D721Med (cell line): ENCODE measurements around the gene NT5DC2.

ENCODE experiments used
- DNase-seq: peaks from one replicate; pipeline ENCODE4 v3.0.0; 2011; ENCODE audit warnings: low spot score; ENCODE audit not compliant: insufficient read length
- FAIRE-seq: peaks from 2 replicates; lab custom pipeline; 2011; peaks lifted over from hg19 to GRCh38; lab: Jason Lieb, UNC
- TF ChIP-seq, protein P1 (sequence below): IDR thresholded peaks from 2 replicates; pipeline ENCODE4 v1.5.1; 2012; ENCODE audit warnings: mild to moderate bottlenecking, control low read depth; ENCODE audit not compliant: insufficient read depth; ENCODE audit errors: missing control alignments

NT5DC2 gene

DNA sequence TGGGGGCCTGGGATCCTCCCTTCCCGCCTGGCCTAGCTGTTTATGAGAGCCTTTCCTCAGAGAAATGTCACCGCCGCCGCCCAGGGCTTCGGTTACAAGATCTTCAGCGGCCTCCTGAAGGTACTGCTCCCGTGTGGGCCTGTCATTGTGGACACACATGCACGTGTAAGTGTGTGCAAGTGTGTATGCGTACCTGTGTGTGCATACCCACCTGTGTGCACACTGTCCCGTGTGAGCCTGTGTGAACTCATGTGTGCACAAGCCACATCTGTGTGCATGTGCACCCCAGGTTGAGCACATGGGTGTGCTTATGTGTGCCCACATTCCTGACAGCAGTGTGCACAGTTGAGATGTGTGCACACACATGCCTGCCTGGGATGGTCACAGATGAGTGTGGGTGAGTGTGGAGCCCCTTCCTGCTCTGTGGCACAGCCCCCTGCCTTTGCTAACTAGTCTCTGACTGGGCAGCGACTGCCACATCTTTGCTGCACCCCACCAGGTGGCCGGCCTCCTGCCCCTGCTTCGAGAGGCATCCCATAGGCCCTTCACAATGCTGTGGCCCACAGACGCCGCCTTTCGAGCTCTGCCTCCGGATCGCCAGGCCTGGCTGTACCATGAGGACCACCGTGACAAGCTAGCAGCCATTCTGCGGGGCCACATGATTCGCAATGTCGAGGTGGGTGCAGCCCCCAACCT, 14.1 kb downstream of the NT5DC2 start:
- DNase-seq = no peak
- no peak for FAIRE-seq

DNA sequence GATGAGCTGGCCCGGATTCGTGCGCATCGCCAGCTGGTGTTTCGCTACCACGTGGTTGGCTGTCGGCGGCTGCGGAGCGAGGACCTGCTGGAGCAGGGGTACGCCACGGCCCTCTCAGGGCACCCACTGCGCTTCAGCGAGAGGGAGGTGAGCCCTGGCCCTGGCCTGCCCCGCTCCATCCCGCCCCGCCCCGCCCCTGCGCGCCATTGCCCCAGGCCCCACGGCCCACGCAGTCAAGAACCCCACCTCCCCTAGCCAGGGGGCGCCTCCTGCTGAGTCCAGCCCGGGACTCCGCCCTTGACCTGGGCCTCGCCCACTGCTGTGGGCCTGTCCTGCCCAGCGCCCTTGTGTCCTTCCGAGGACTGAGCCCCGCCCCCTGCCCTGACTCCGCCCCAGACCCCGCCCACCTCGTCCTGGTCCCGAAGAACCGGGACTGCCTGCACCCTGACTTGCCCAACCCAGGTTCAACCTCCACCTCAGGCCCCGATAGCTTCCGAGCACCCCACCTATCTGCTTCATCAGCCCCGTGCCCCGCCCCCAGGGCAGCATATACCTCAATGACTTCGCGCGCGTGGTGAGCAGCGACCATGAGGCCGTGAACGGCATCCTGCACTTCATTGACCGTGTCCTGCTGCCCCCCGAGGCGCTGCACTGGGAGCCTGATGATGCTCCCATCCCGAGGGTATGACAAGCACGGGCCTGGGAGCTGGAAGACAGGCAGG, 14.8 kb downstream of the NT5DC2 start:
- TF ChIP-seq, protein P1, sequence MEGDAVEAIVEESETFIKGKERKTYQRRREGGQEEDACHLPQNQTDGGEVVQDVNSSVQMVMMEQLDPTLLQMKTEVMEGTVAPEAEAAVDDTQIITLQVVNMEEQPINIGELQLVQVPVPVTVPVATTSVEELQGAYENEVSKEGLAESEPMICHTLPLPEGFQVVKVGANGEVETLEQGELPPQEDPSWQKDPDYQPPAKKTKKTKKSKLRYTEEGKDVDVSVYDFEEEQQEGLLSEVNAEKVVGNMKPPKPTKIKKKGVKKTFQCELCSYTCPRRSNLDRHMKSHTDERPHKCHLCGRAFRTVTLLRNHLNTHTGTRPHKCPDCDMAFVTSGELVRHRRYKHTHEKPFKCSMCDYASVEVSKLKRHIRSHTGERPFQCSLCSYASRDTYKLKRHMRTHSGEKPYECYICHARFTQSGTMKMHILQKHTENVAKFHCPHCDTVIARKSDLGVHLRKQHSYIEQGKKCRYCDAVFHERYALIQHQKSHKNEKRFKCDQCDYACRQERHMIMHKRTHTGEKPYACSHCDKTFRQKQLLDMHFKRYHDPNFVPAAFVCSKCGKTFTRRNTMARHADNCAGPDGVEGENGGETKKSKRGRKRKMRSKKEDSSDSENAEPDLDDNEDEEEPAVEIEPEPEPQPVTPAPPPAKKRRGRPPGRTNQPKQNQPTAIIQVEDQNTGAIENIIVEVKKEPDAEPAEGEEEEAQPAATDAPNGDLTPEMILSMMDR = no peak
- DNase-seq (no peak), FAIRE-seq (no peak)

More for the DNA sequence above, 14.1 kb downstream of the NT5DC2 start:
- TF ChIP-seq, protein P1 = no peak

DNA sequence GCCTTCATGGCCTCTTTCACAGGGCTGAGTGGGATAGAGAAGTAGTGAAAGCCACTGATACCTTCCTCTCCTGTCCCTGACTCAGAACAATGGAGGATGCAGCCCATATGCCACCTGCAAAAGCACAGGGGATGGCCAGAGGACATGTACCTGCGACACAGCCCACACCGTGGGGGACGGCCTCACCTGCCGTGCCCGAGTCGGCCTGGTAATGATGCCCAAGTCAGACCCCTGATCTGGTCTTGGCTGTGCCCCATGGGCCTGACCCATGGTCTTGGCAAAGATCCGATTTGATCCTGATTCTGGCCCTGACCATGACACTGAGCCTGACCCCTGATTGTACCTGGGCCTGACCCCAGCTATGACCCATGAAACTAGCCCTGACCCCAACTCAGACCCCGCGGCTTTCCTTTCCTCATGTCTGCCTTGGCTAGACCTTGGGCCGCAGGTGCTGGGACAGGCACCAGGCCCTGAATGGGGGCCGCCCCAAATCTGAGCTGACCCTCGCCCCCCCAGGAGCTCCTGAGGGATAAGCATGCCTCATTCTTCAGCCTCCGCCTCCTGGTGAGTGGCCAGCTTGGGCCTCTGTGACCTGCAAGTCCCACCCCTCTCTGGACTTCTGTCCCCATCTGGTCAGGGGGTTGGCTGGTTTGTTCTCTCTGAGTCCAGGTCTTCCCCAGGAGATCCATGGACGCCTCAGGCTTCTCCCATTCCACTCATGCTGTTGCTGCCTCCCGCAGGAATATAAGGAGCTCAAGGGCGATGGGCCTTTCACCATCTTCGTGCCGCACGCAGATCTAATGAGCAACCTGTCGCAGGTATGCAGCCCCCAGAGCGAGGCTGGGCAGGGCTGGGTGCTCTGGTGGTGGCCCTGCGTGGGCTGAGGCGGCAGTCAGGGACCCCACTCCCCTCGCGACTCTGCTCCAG, 15.6 kb downstream of the NT5DC2 start:
- FAIRE-seq (no peak), DNase-seq (no peak)
- TF ChIP-seq, protein P1 = no peak

DNA sequence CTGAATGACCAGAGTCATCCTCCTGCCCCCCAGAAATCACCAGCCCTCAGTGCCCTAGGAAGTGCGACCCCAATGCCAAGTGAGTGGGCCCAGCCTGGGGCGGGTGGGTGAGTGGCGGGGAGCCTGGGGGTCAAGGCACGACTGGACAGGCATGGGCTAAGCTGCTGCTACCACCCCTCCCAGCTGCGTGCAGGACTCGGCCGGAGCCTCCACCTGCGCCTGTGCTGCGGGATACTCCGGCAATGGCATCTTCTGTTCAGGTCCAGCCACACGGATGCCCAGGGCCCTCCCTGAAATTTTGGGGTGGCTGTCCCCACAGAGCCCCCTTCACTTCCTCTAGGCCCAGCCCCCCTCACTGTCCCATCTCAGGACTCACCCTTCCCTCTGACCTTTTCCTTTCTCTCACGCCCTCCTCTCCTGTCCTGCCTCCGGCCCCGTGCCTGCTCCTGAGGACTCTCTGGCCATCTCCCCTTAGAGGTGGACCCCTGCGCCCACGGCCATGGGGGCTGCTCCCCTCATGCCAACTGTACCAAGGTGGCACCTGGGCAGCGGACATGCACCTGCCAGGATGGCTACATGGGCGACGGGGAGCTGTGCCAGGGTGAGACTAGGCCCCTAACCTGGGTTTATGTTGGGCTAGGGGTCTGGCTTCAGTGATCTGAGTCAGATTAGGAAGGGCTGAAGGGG, 17.0 kb downstream of the NT5DC2 start:
- DNase-seq (no peak), FAIRE-seq (no peak)
- TF ChIP-seq, protein P1 = no peak

DNA sequence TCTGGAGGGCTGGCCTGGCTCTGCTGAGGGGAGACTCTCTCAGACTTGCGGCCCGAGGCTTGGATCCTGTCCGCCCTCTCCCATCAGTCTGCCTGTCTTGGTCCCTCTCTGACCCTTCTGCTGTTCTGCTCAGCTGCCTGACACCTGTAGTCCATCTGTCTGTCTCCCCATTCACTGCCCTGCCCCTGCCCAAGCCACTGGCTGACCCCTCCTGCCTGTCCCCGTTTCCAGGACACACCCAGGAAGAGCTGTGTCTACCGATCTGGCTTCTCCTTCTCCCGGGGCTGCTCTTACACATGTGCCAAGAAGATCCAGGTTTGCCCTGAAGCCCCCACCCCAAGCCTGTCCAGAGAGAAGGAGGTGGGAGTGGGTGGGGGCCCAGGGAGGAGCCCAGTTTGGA, 18.5 kb downstream of the NT5DC2 start:
- FAIRE-seq = no peak
- TF ChIP-seq, protein P1 = no peak
- no peak for DNase-seq

DNA sequence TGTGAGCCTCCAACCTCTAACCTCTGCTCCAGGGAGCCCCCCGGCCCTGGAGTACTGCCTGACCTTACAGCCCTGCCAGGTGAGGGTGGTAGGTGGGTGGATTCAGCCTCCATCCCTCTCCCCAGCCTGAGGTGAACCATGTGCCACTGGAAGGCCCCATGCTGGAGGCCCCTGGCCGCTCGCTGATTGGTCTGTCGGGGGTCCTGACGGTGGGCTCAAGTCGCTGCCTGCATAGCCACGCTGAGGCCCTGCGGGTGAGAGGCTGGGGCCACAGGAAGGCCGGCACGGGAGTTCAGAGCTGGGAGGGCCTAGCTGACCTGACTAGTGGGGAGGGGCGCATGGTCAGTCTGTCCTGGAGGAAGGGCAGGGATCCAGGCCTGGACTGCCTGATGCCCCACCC, 19.1 kb downstream of the NT5DC2 start:
- TF ChIP-seq, protein P1 = no peak
- FAIRE-seq = no peak
- DNase-seq = no peak
